Measurements from ENCODE around the gene MAP3K9.

DNA sequence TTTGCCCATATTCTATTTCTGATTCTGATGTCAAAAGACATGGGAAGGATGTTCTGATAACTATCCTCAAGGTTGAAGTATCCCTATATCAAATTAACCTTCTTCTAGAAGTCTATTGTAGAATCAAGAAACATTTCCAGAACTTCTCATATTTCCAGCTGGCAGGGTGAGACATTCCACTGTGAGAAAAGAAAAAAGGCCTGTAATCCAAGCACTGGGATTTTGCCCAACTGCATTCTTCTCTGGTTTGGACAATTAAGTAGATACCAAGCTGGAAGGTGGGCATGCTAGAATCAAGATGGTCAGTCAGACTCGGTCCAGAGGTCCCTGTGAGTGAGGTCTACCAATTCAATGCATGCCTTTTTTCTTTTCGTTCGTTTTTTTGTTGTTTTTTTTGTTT is 60.9 kb downstream of the MAP3K9 start:
- TF ChIP-seq, protein P1, sequence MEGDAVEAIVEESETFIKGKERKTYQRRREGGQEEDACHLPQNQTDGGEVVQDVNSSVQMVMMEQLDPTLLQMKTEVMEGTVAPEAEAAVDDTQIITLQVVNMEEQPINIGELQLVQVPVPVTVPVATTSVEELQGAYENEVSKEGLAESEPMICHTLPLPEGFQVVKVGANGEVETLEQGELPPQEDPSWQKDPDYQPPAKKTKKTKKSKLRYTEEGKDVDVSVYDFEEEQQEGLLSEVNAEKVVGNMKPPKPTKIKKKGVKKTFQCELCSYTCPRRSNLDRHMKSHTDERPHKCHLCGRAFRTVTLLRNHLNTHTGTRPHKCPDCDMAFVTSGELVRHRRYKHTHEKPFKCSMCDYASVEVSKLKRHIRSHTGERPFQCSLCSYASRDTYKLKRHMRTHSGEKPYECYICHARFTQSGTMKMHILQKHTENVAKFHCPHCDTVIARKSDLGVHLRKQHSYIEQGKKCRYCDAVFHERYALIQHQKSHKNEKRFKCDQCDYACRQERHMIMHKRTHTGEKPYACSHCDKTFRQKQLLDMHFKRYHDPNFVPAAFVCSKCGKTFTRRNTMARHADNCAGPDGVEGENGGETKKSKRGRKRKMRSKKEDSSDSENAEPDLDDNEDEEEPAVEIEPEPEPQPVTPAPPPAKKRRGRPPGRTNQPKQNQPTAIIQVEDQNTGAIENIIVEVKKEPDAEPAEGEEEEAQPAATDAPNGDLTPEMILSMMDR (IDR thresholded peaks at IDR 0.05; ENCODE audit: insufficient read depth, low read depth, low read length), result no peak
- no peak for TF ChIP-seq EZH2 (IDR thresholded peaks at IDR 0.05; ENCODE audit: insufficient read depth, low read length)
